Erythroblast (primary cell): ENCODE measurements around the gene CACNA1C.

ENCODE experiments used
- GATA1 ChIP-seq: IDR thresholded peaks from 2 replicates; pipeline ENCODE4 v1.6.1; 2011; ENCODE audit warnings: low read depth, mild to moderate bottlenecking, control low read depth, low read length, moderate library complexity
- POLR2A ChIP-seq: IDR thresholded peaks from 2 replicates; pipeline ENCODE4 v1.6.1; 2011; ENCODE audit warnings: mild to moderate bottlenecking, low read length

DNA sequence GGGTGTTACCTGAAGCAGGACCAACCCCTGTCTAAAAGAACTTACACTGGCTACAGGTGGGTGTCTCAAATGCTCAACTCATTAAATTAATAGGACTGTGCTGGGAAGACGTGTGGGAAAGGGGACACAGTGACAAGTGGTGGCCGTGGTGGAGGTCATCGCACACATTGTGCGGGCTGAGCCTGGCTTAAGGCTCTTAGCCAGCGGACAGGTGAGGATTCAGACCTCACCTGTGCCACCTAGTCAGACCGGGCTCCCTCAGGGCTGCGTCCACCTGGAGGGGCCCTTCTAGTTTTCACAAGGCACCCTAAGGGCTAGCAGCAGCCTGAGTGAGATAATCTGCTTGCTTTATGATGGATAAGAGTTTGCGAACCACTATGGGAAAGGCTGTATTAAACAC is 616.8 kb downstream of the CACNA1C start:
- TF ChIP-seq POLR2A (no peak), GATA1 (no peak)
